Neural crest cell (in vitro differentiated cells): ENCODE data around the gene CYP3A5. TPM values are rescaled to one million over a fixed set of nuclear protein-coding genes. Genes with fewer than 3 reads are reported as not detected.
A peak's percentile ranks its signal among the peaks of the same experiment; 100 is the strongest.
"Not testable (repeated sequence)": the region's sequence is repeated elsewhere in the genome, so short reads cannot be mapped to it uniquely, and the experiment has no call there.

Experiments used
- DNase-seq: peaks from one replicate; pipeline ENCODE4 v3.0.0; 2021; ENCODE audit warnings: low read depth, mixed read lengths, low spot score
- H3K27ac Mint-ChIP-seq: one replicate; pipeline ENCODE4 v1.8.0; 2021; ENCODE audit warnings: mild to moderate bottlenecking, mixed read lengths; ENCODE audit not compliant: unreplicated experiment
- H3K27me3 Mint-ChIP-seq: 2 replicates; pipeline ENCODE4 v1.8.0; 2021; ENCODE audit warnings: low read depth, mild to moderate bottlenecking, mixed read lengths
- H3K36me3 Mint-ChIP-seq: 2 replicates; pipeline ENCODE4 v1.8.0; 2021; ENCODE audit warnings: low read depth, mild to moderate bottlenecking, mixed read lengths
- H3K4me1 Mint-ChIP-seq: 2 replicates; pipeline ENCODE4 v1.8.0; 2021; ENCODE audit warnings: mixed read lengths
- H3K4me3 Mint-ChIP-seq: one replicate; pipeline ENCODE4 v1.8.0; 2021; ENCODE audit warnings: mild to moderate bottlenecking, mixed read lengths
- H3K9me3 Mint-ChIP-seq: 2 replicates; pipeline ENCODE4 v1.8.0; 2021; ENCODE audit warnings: mixed read lengths
- CTCF ChIP-seq: fragments of 200-600 bp; sonication (generic); conservative IDR thresholded peaks from 2 replicates; pipeline ENCODE4 v1.5.0; 2021; ENCODE audit warnings: antibody characterized with exemption, mild to moderate bottlenecking
- total RNA-seq: library from RNA; stranded (reverse); gene quantifications from 2 replicates; pipeline ENCODE4 v1.2.1, GENCODE V29; 2021

CYP3A5 gene
- total RNA-seq, 1 donor from 2014 or later = not detected

DNA sequence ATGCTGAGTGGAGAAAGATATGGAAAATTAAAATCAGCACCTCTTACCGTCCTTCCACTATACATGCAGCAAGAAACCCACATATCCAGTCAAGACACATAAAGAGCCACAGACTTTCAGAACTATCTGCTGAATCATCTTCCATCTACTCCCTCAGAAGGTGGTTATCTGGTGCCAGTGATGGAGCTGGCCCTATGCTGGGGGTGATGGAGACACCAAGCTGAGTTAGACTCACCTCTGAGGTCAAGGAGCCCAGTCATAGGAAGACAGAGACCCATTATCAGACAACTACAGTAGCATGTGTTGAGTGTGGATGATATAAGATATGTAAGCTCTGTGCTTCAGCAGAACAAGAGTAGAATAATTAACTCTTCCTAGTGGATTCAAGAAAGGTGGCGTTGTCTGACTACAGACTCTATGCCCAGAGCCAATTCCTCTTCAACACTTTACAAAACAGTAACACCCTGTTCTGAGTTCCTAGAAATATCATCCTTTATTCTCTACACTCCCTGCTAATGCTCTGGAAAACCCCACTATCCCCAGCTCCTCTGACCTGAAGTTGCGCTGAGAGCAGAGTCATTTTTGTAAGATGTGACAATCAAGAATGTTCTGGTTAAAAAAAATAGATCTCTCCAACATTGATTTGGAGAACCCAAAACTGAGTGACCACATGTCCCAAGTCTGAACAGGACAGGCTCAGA lies 14.3 kb downstream of the CYP3A5 start:
- Mint-ChIP-seq H3K4me1 (no peaks in the 10 kb centered on the region), H3K27ac (no peak overlapping the region), H3K27me3 (no peaks in the 10 kb centered on the region), H3K9me3 (peaks cover 3% of the 10 kb centered on the region), H3K4me3 (no peak overlapping the region), H3K36me3 (peaks cover 14% of the 10 kb centered on the region)
- DNase-seq = no peak
- TF ChIP-seq CTCF = no peak

DNA sequence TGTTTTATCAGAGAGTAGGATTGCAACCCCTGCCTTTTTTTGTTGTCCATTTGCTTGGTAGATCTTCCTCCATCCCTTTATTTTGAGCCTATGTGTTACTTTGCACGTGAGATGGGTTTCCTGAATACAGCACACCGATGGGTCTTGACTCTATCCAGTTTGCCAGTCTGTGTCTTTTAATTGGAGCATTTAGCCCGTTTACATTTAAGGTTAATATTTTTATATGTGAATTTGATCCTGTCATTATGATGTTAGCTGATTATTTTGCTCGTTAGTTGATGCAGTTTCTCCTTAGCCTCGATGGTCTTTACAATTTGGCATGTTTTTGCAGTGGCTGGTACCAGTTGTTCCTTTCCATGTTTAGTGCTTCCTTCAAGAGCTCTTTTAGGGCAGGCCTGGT lies 21.9 kb downstream of the CYP3A5 start:
- not testable (repeated sequence) for DNase-seq, H3K27ac Mint-ChIP-seq, H3K4me3 Mint-ChIP-seq, H3K4me1 Mint-ChIP-seq, H3K9me3 Mint-ChIP-seq, H3K27me3 Mint-ChIP-seq
- H3K36me3 Mint-ChIP-seq = peaks cover 22% of the 10 kb centered on the region

DNA sequence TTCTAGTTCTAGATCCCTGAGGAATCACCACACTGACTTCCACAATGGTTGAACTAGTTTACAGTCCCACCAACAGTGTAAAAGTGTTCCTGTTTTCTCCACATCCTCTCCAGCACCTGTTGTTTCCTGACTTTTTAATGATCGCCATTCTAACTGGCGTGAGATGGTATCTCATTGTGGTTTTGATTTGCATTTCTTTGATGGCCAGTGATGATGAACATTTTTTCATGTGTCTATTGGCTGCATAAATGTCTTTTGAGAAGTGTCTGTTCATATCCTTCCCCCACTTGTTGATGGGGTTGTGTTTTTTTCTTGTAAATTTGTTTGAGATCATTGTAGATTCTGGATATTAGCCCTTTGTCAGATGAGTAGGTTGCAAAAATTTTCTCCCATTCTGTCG lies 25.2 kb downstream of the CYP3A5 start:
- H3K4me1 Mint-ChIP-seq, DNase-seq, H3K4me3 Mint-ChIP-seq, H3K27ac Mint-ChIP-seq, H3K27me3 Mint-ChIP-seq, H3K9me3 Mint-ChIP-seq: not testable (repeated sequence)
- peaks cover 13% of the 10 kb centered on the region for H3K36me3 Mint-ChIP-seq

DNA sequence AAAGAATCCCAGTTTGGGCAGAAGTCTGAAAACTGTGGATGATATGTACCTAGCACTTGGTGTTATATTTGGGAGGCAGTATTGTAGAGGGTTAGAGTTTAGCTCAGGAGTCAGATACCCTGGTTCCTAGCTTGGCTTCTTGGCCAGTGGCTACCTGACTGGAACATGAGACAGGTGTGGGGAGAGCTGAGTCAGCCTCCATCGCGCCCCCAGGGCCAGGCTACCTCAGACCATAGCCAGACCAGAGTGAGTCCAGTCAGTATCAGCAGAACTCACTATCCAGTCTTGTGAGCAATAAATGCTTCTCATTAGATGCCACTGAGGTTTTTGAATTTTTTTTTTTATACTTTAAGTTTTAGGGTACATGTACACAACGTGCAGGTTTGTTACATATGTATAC lies 26.0 kb downstream of the CYP3A5 start:
- DNase-seq = no peak
- H3K36me3 Mint-ChIP-seq = peaks cover 13% of the 10 kb centered on the region
- peaks cover 7% of the 10 kb centered on the region for H3K9me3 Mint-ChIP-seq
- H3K27ac Mint-ChIP-seq = peak overlapping the region; percentile 78
- TF ChIP-seq CTCF = no peak
- no peak overlapping the region for H3K4me3 Mint-ChIP-seq
- no peaks in the 10 kb centered on the region for H3K27me3 Mint-ChIP-seq
- no peaks in the 10 kb centered on the region for H3K4me1 Mint-ChIP-seq

- not testable (repeated sequence) for H3K4me1 Mint-ChIP-seq, H3K9me3 Mint-ChIP-seq, H3K27me3 Mint-ChIP-seq, H3K4me3 Mint-ChIP-seq, DNase-seq
- H3K36me3 Mint-ChIP-seq = peaks cover 13% of the 10 kb centered on the region
- H3K27ac Mint-ChIP-seq = peak overlapping the region; percentile 78
Measured at GRCh38 chr7:99653269-99653668, 26.5 kb downstream of the CYP3A5 start.

GRCh38 chr7:99652671-99653070 lies 27.1 kb downstream of the CYP3A5 start:
- Mint-ChIP-seq H3K4me1 (no peaks in the 10 kb centered on the region), H3K36me3 (peaks cover 10% of the 10 kb centered on the region), H3K9me3 (peaks cover 7% of the 10 kb centered on the region), H3K27ac (no peak overlapping the region), H3K4me3 (no peak overlapping the region), H3K27me3 (no peaks in the 10 kb centered on the region)
- TF ChIP-seq CTCF = no peak
- DNase-seq = no peak

- Mint-ChIP-seq H3K9me3 (peaks cover 2% of the 10 kb centered on the region), H3K36me3 (peaks cover 10% of the 10 kb centered on the region), H3K4me1 (no peaks in the 10 kb centered on the region), H3K4me3 (no peak overlapping the region), H3K27ac (no peak overlapping the region), H3K27me3 (no peaks in the 10 kb centered on the region)
- TF ChIP-seq CTCF = no peak
- DNase-seq = no peak
Measured at GRCh38 chr7:99651290-99651689, 28.5 kb downstream of the CYP3A5 start.
